WTC11 (cell line): ENCODE data around the gene STRIP1. TPM values are rescaled to one million over a fixed set of nuclear protein-coding genes. Genes with fewer than 3 reads are reported as not detected.

Experiments
- total RNA-seq: library from RNA; stranded (reverse); gene quantifications from 3 replicates; pipeline ENCODE4 v1.2.3, GENCODE V29; 2021

STRIP1 gene
- total RNA-seq, 1 experiment from 2014 or later = 42.8 TPM

Other genes with a start within 250 kb of the STRIP1 start
- gene CSF1, start 123.8 kb upstream of the STRIP1 start, total RNA-seq = 2.5 to 3.3 TPM (median 3.0 TPM) in 3 replicates
- gene AHCYL1, start 49.9 kb upstream of the STRIP1 start, total RNA-seq = 92.1 to 99.4 TPM (median 98.6 TPM) in 3 replicates
- gene ALX3, start 36.0 kb downstream of the STRIP1 start, total RNA-seq = 0.09 to 0.15 TPM in 2 of 3 replicates, not detected in the other
- gene UBL4B, start 77.8 kb downstream of the STRIP1 start, total RNA-seq = 0.11 TPM in 1 of 3 replicates, not detected in the others
- 0.09 to 0.24 TPM (median 0.16 TPM) in 3 replicates for gene SLC6A17, start 115.9 kb downstream of the STRIP1 start, total RNA-seq
- 19.9 to 21.9 TPM (median 21.9 TPM) in 3 replicates for gene KCNC4, start 175.7 kb downstream of the STRIP1 start, total RNA-seq